Memory B cell (primary cell): ENCODE data around the gene ART4.

ENCODE experiments used
- ATAC-seq: fragments of 150-1000 bp; cut with Tn5 transposase; 2 replicates; pipeline ENCODE4 v1.10.0; 2021; ENCODE audit warnings: low read depth, mild to moderate bottlenecking, moderate library complexity
- DNase-seq, 2 donors: peaks; one replicate each; pipeline ENCODE4 v3.0.0; 2022; ENCODE audit warnings: low spot score in 2 of 2
- H3K27ac Mint-ChIP-seq: one replicate; pipeline ENCODE4 v1.8.0; 2022; ENCODE audit warnings: mild to moderate bottlenecking, moderate library complexity, mixed read lengths
- H3K27me3 Mint-ChIP-seq: one replicate; pipeline ENCODE4 v1.8.0; 2022; ENCODE audit warnings: mixed read lengths
- H3K36me3 Mint-ChIP-seq: one replicate; pipeline ENCODE4 v1.8.0; 2022; ENCODE audit warnings: mild to moderate bottlenecking, mixed read lengths
- H3K4me1 Mint-ChIP-seq: one replicate; pipeline ENCODE4 v1.8.0; 2022; ENCODE audit warnings: mixed read lengths
- H3K4me3 Mint-ChIP-seq: one replicate; pipeline ENCODE4 v1.8.0; 2022; ENCODE audit warnings: mild to moderate bottlenecking, moderate library complexity, mixed read lengths
- H3K9me3 Mint-ChIP-seq: one replicate; pipeline ENCODE4 v1.8.0; 2022; ENCODE audit warnings: mixed read lengths

ART4 gene

GRCh38 chr12:14871886-14872285, 28.6 kb upstream of the ART4 start:
- no peak overlapping the region for H3K4me3 Mint-ChIP-seq
- DNase-seq (no peak), ATAC-seq (no peak)
- H3K36me3 Mint-ChIP-seq: peaks cover 6% of the 10 kb centered on the region
- peaks cover 3% of the 10 kb centered on the region for H3K9me3 Mint-ChIP-seq
- H3K4me1 Mint-ChIP-seq: peaks cover 5% of the 10 kb centered on the region
- no peak overlapping the region for H3K27ac Mint-ChIP-seq
- H3K27me3 Mint-ChIP-seq: peaks cover 1% of the 10 kb centered on the region

- Mint-ChIP-seq H3K9me3 (peaks cover 3% of the 10 kb centered on the region), H3K27ac (no peak overlapping the region), H3K36me3 (peaks cover 6% of the 10 kb centered on the region), H3K4me1 (peaks cover 4% of the 10 kb centered on the region), H3K27me3 (peaks cover 1% of the 10 kb centered on the region), H3K4me3 (no peak overlapping the region)
- ATAC-seq: no peak
- no peak for DNase-seq
These were observed 27.9 kb upstream of the ART4 start for GRCh38 chr12:14871247-14871646.

GRCh38 chr12:14868916-14869506, 25.7 kb upstream of the ART4 start:
- Mint-ChIP-seq H3K36me3 (peaks cover 9% of the 10 kb centered on the region), H3K4me1 (peaks cover 4% of the 10 kb centered on the region), H3K27ac (no peak overlapping the region), H3K4me3 (no peak overlapping the region), H3K9me3 (peaks cover 4% of the 10 kb centered on the region), H3K27me3 (peaks cover 1% of the 10 kb centered on the region)
- no peak for DNase-seq
- ATAC-seq: no peak

- no peaks in the 10 kb centered on the region for H3K27me3 Mint-ChIP-seq
- H3K4me3 Mint-ChIP-seq: no peak overlapping the region
- no peak overlapping the region for H3K27ac Mint-ChIP-seq
- no peak for DNase-seq
- ATAC-seq: no peak
- peaks cover 15% of the 10 kb centered on the region for H3K4me1 Mint-ChIP-seq
- peaks cover 12% of the 10 kb centered on the region for H3K36me3 Mint-ChIP-seq
- H3K9me3 Mint-ChIP-seq: peaks cover 17% of the 10 kb centered on the region
These were observed 17.2 kb upstream of the ART4 start for GRCh38 chr12:14860490-14860889.

- Mint-ChIP-seq H3K4me1 (peaks cover 22% of the 10 kb centered on the region), H3K36me3 (peaks cover 12% of the 10 kb centered on the region), H3K27ac (peak overlapping the region; percentile 67), H3K27me3 (no peaks in the 10 kb centered on the region), H3K4me3 (no peak overlapping the region), H3K9me3 (peaks cover 16% of the 10 kb centered on the region)
- peak; percentile 65 for ATAC-seq
- no peak for DNase-seq
These were observed 15.2 kb upstream of the ART4 start for GRCh38 chr12:14858513-14858912.

GRCh38 chr12:14854586-14855183, 11.4 kb upstream of the ART4 start:
- H3K4me1 Mint-ChIP-seq: peaks cover 22% of the 10 kb centered on the region
- no peak for DNase-seq
- peaks cover 4% of the 10 kb centered on the region for H3K36me3 Mint-ChIP-seq
- peaks cover 9% of the 10 kb centered on the region for H3K9me3 Mint-ChIP-seq
- peak overlapping the region; percentile 35 for H3K4me3 Mint-ChIP-seq
- peak overlapping the region; percentile 79 for H3K27ac Mint-ChIP-seq
- ATAC-seq: peak; percentile 24
- no peaks in the 10 kb centered on the region for H3K27me3 Mint-ChIP-seq

GRCh38 chr12:14853961-14854360, 10.6 kb upstream of the ART4 start:
- Mint-ChIP-seq H3K4me3 (no peak overlapping the region), H3K36me3 (no peaks in the 10 kb centered on the region), H3K27me3 (no peaks in the 10 kb centered on the region), H3K9me3 (peaks cover 3% of the 10 kb centered on the region), H3K27ac (no peak overlapping the region), H3K4me1 (peaks cover 19% of the 10 kb centered on the region)
- DNase-seq (no peak), ATAC-seq (no peak)

- Mint-ChIP-seq H3K27me3 (no peaks in the 10 kb centered on the region), H3K36me3 (no peaks in the 10 kb centered on the region), H3K27ac (no peak overlapping the region), H3K9me3 (peaks cover 3% of the 10 kb centered on the region), H3K4me1 (peaks cover 8% of the 10 kb centered on the region), H3K4me3 (no peak overlapping the region)
- no peak for ATAC-seq
- DNase-seq: no peak
These were observed 9.6 kb upstream of the ART4 start for GRCh38 chr12:14852880-14853279.

GRCh38 chr12:14850929-14851663, 7.8 kb upstream of the ART4 start:
- peaks cover 7% of the 10 kb centered on the region for H3K4me1 Mint-ChIP-seq
- H3K9me3 Mint-ChIP-seq: peaks cover under 1% of the 10 kb centered on the region
- no peak overlapping the region for H3K27ac Mint-ChIP-seq
- no peaks in the 10 kb centered on the region for H3K27me3 Mint-ChIP-seq
- ATAC-seq: no peak
- no peak overlapping the region for H3K4me3 Mint-ChIP-seq
- H3K36me3 Mint-ChIP-seq: no peaks in the 10 kb centered on the region
- DNase-seq: no peak

- peak overlapping the region; percentile 7 for H3K27ac Mint-ChIP-seq
- H3K27me3 Mint-ChIP-seq: no peaks in the 10 kb centered on the region
- DNase-seq: no peak
- peaks cover 7% of the 10 kb centered on the region for H3K4me1 Mint-ChIP-seq
- H3K4me3 Mint-ChIP-seq: no peak overlapping the region
- H3K36me3 Mint-ChIP-seq: no peaks in the 10 kb centered on the region
- no peaks in the 10 kb centered on the region for H3K9me3 Mint-ChIP-seq
- ATAC-seq: no peak
These were observed 6.3 kb upstream of the ART4 start for GRCh38 chr12:14849661-14850060.

- Mint-ChIP-seq H3K9me3 (no peaks in the 10 kb centered on the region), H3K4me3 (no peak overlapping the region), H3K4me1 (peaks cover 4% of the 10 kb centered on the region), H3K27ac (no peak overlapping the region), H3K27me3 (no peaks in the 10 kb centered on the region), H3K36me3 (no peaks in the 10 kb centered on the region)
- ATAC-seq (no peak), DNase-seq (no peak)
These were observed 3.7 kb upstream of the ART4 start for GRCh38 chr12:14846876-14847580.

GRCh38 chr12:14846042-14846587, 2.8 kb upstream of the ART4 start:
- no peaks in the 10 kb centered on the region for H3K9me3 Mint-ChIP-seq
- no peak for ATAC-seq
- H3K27ac Mint-ChIP-seq: no peak overlapping the region
- no peaks in the 10 kb centered on the region for H3K36me3 Mint-ChIP-seq
- no peak overlapping the region for H3K4me3 Mint-ChIP-seq
- peaks cover 7% of the 10 kb centered on the region for H3K4me1 Mint-ChIP-seq
- no peaks in the 10 kb centered on the region for H3K27me3 Mint-ChIP-seq
- no peak for DNase-seq

GRCh38 chr12:14845350-14845750, 2.0 kb upstream of the ART4 start:
- peaks cover 7% of the 10 kb centered on the region for H3K4me1 Mint-ChIP-seq
- ATAC-seq: peak; percentile 57
- H3K27me3 Mint-ChIP-seq: no peaks in the 10 kb centered on the region
- H3K4me3 Mint-ChIP-seq: peak overlapping the region; percentile 12
- no peaks in the 10 kb centered on the region for H3K9me3 Mint-ChIP-seq
- DNase-seq: peak; percentile 44 to 50
- no peak overlapping the region for H3K27ac Mint-ChIP-seq
- no peaks in the 10 kb centered on the region for H3K36me3 Mint-ChIP-seq

- H3K9me3 Mint-ChIP-seq: no peaks in the 10 kb centered on the region
- no peak overlapping the region for H3K4me3 Mint-ChIP-seq
These were observed 1.1 kb upstream of the ART4 start for GRCh38 chr12:14844401-14844800.

More at GRCh38 chr12:14844401-14844800, 1.1 kb upstream of the ART4 start:
- DNase-seq (no peak), ATAC-seq (no peak)
- no peaks in the 10 kb centered on the region for H3K27me3 Mint-ChIP-seq
- peaks cover 7% of the 10 kb centered on the region for H3K4me1 Mint-ChIP-seq
- H3K36me3 Mint-ChIP-seq: no peaks in the 10 kb centered on the region
- H3K27ac Mint-ChIP-seq: no peak overlapping the region
